Endothelial cell (in vitro differentiated cells): ENCODE results near the gene CCT5. TPM values are rescaled to one million over a fixed set of nuclear protein-coding genes. Genes with fewer than 3 reads are reported as not detected.

Experiments
- DNase-seq: peaks from one replicate; pipeline ENCODE4 v3.0.0; 2021; ENCODE audit warnings: low spot score
- H3K27ac Mint-ChIP-seq: one replicate; pipeline ENCODE4 v1.8.0; 2021; ENCODE audit warnings: mixed read lengths, inconsistent platforms; ENCODE audit not compliant: unreplicated experiment
- H3K27me3 Mint-ChIP-seq: one replicate; pipeline ENCODE4 v1.8.0; 2021; ENCODE audit warnings: mild to moderate bottlenecking, moderate library complexity, mixed read lengths, inconsistent platforms; ENCODE audit not compliant: unreplicated experiment
- H3K36me3 Mint-ChIP-seq: one replicate; pipeline ENCODE4 v1.8.0; 2021; ENCODE audit warnings: mild to moderate bottlenecking, low read depth, mixed read lengths, inconsistent platforms; ENCODE audit not compliant: unreplicated experiment
- H3K4me1 Mint-ChIP-seq: one replicate; pipeline ENCODE4 v1.8.0; 2021; ENCODE audit warnings: mild to moderate bottlenecking, mixed read lengths, inconsistent platforms; ENCODE audit not compliant: unreplicated experiment
- H3K4me3 Mint-ChIP-seq: one replicate; pipeline ENCODE4 v1.8.0; 2021; ENCODE audit warnings: mild to moderate bottlenecking, mixed read lengths, inconsistent platforms; ENCODE audit not compliant: unreplicated experiment
- H3K9me3 Mint-ChIP-seq: one replicate; pipeline ENCODE4 v1.8.0; 2021; ENCODE audit warnings: mixed read lengths, inconsistent platforms; ENCODE audit not compliant: unreplicated experiment
- CTCF ChIP-seq: fragments of 200-600 bp; sonication (generic); IDR thresholded peaks from one replicate; pipeline ENCODE4 v1.5.0; 2021; ENCODE audit warnings: antibody characterized with exemption; ENCODE audit not compliant: unreplicated experiment
- total RNA-seq: library from RNA; stranded (reverse); fragmentation: NEBNext Ultra II Directional; extraction: Animal tissue kit (Norgen Biotek cat#: 25700); gene quantifications from one replicate; pipeline ENCODE4 v1.2.1, GENCODE V29; 2021; ENCODE audit not compliant: unreplicated experiment

Gene CCT5
- total RNA-seq, 1 donor from 2014 or later = 244 TPM

GRCh38 chr5:10259899-10260298 is 9.8 kb downstream of the CCT5 start:
- Mint-ChIP-seq H3K27me3 (peaks cover 7% of the 10 kb centered on the region), H3K27ac (peak overlapping the region; percentile 59), H3K9me3 (no peaks in the 10 kb centered on the region), H3K4me3 (peak overlapping the region; percentile 43), H3K36me3 (peaks cover 62% of the 10 kb centered on the region), H3K4me1 (no peaks in the 10 kb centered on the region)
- DNase-seq = no peak
- no peak for TF ChIP-seq CTCF

GRCh38 chr5:10261065-10261464 is 11.0 kb downstream of the CCT5 start:
- Mint-ChIP-seq H3K4me1 (no peaks in the 10 kb centered on the region), H3K27ac (no peak overlapping the region), H3K9me3 (no peaks in the 10 kb centered on the region), H3K36me3 (peaks cover 53% of the 10 kb centered on the region), H3K4me3 (no peak overlapping the region), H3K27me3 (peaks cover 6% of the 10 kb centered on the region)
- no peak for TF ChIP-seq CTCF
- DNase-seq = no peak

- H3K27ac Mint-ChIP-seq = no peak overlapping the region
Observed at GRCh38 chr5:10262121-10262774, 12.2 kb downstream of the CCT5 start.

GRCh38 chr5:10262995-10263394 is 12.9 kb downstream of the CCT5 start:
- Mint-ChIP-seq H3K36me3 (peaks cover 44% of the 10 kb centered on the region), H3K4me1 (no peaks in the 10 kb centered on the region), H3K4me3 (no peak overlapping the region), H3K27me3 (peaks cover 6% of the 10 kb centered on the region), H3K27ac (no peak overlapping the region), H3K9me3 (no peaks in the 10 kb centered on the region)
- no peak for DNase-seq
- no peak for TF ChIP-seq CTCF

More at GRCh38 chr5:10262121-10262774, 12.2 kb downstream of the CCT5 start:
- peaks cover 49% of the 10 kb centered on the region for H3K36me3 Mint-ChIP-seq
- no peak for DNase-seq
- no peak for TF ChIP-seq CTCF
- peaks cover 6% of the 10 kb centered on the region for H3K27me3 Mint-ChIP-seq
- no peaks in the 10 kb centered on the region for H3K4me1 Mint-ChIP-seq
- peak overlapping the region; percentile 13 for H3K4me3 Mint-ChIP-seq
- no peaks in the 10 kb centered on the region for H3K9me3 Mint-ChIP-seq

- H3K27me3 Mint-ChIP-seq = peaks cover 6% of the 10 kb centered on the region
- H3K4me1 Mint-ChIP-seq = no peaks in the 10 kb centered on the region
- no peak overlapping the region for H3K27ac Mint-ChIP-seq
- H3K36me3 Mint-ChIP-seq = peaks cover 31% of the 10 kb centered on the region
- H3K4me3 Mint-ChIP-seq = no peak overlapping the region
- no peak for TF ChIP-seq CTCF
- H3K9me3 Mint-ChIP-seq = no peaks in the 10 kb centered on the region
- DNase-seq = no peak
Observed at GRCh38 chr5:10264604-10265003, 14.5 kb downstream of the CCT5 start.
